HG02870 (cell line): ENCODE results near the gene HSPA12A.

Source experiments
- ATAC-seq: cut with Tn5 transposase; IDR thresholded peaks from one replicate; pipeline ENCODE4 v1.9.1; 2021; ENCODE audit warnings: mild to moderate bottlenecking, moderate library complexity; ENCODE audit not compliant: unreplicated experiment

HSPA12A gene

GRCh38 chr10:116744163-116744753, 1.9 kb upstream of the HSPA12A start:
- ATAC-seq, result no peak

DNA sequence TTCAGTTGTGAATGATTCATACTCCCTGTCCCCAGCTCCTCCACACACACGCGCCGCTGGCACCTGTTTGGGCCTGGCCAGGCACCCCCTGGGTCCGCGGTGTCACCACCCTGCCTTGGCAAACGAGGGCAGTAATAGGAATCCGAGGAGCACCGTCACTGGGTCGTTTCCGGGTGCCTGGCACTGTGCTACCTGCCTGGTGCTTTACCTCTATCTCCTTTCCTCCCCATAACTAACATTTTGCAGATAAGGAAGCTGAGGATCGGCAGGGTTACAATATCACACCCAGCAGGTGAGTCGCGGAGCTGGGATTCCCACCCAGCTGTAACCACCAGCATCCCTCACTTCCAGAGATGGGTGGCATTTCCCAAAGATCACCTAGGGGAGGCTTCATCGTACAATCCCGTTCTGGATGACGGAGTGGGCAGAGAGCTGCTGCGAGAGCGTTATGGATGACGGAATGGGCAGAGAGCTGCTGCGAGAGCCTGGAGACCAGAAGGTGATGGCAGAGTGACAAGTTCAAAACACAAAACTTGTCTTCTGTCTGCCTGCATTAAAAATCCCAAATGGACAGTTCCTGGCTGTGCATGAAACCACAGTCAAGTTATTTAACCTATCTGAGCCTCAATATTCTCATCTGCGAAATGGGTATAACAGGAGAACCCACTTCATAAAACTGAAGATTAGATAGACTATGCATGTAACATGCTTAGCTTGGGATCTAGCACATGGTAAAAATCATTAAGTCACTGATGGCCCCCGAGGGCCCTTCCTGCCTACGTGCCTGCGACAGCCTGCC, 1.1 kb upstream of the HSPA12A start:
- ATAC-seq, result no peak

DNA sequence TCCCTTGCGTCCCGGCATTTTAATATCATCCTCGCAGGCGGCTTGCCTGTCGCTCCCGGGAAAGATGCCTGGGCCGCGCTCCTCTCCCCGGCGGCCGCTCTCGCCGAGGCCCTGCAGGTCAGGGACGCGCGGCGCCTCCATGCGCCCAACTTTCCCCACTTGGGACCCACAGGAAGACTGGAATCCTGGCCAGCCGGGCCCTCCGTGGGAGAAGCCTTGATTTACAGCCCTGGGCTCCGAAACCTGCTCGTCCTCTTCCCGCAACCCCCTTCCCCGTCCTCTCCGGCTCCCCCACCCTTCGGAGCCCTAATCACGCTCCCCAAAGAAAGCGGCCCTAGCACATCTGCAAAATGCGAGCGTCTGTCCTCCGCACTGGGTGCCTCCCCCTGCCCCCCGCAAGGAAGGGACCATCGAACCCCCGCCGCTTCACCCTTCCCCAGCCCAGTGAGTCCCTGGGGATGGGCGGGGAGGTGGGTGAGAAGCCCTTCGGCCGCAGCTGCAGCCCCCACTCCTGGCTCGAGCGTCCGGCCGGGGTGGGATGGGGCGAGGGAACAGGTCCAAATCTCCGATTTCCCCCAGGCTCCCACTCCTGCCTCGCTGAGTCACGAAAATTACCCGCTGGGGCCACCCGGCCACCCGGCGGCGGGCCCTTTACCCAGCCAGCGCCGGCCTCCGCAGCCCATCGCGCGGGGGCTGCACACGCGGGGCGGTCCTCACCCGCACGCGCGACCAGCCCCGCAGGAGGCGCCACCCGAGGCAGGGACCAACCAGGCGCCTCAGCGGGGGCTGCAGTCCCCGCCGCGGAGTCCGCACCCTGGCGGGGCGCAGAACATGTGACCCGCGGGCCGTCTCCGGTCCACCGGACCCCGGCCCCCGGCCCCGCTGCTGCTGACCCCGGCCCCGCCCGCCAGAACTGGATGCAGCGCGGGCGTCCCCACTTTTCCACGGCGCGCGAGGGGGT, 695 bp downstream of the HSPA12A start:
- no peak for ATAC-seq

GRCh38 chr10:116740971-116741370, 1.4 kb downstream of the HSPA12A start:
- no peak for ATAC-seq

- ATAC-seq, result no peak
Observed at GRCh38 chr10:116738339-116738738, 4.0 kb downstream of the HSPA12A start.

DNA sequence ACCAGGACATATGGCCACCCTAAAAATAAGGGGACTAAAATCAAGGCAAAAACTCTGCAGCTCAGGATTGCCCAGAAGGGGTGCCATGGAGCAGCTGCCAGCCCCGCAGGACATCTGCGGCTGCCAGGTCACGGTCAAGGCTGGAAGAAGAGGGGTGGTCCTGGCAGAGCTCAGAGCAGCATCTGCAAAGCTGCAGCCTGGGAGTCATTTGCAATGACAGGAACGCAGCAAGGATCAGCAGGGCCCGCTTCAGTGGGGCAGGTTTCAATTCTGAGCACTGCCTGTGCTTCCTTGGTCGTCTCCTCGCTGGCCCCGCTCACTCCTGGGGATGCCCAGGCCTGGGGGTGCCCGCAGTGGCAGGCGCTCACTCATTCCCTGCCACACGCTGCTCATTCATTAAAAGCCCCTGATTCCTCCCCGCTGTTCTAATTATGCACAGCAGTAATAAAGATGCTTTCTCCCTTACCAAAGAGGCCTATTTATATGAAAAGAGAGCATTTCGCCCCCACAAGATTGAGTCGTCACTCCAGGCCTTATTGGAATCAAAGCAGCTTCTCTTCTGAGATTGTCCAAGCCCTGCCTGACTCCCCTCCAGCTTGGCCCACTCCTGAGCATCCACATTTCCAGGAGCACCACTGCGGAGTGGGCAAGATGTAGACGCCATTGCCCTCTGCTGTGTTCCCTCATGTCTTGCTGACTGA, 4.6 kb downstream of the HSPA12A start:
- no peak for ATAC-seq

- no peak for ATAC-seq
Observed at GRCh38 chr10:116733566-116733965, 8.8 kb downstream of the HSPA12A start.

GRCh38 chr10:116732573-116732972, 9.8 kb downstream of the HSPA12A start:
- ATAC-seq, result no peak

DNA sequence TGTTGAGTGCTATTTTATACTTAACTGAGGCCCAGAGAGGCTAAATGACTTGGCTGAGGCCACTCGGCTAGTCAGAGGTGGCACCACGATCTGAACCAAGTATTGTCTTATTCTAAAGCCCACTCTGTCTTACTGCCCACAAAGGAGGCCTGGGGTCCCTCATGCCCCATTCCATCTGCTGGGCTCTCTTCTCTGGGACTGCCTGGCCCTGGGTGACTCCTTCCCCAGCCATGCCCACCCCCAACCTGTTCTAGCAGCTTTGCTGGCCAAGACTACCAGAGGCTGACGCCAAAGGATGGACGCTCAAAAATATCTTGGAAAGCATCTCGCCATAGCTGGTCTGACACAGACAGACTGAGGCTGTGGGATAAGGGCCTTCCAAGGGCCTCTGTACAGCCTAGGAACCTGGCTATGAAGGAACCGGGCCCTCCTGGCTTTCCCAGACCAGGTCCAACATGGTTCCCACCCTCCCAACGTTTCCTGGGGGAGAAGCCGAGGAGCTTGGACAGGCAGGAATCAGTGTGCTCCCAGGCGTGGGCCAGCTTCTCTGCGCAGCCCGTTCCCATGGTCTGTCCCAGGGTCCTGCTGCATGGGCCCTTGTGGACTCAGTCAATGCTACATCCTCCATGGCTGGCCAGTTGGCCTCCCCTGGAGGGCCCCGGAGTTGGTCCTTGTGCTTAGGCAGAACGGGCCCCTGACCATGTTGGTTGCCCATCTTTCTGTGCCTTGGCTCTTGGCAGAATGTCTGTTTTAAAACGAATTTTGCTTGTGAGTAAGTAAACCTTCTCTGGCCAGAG, 11.7 kb downstream of the HSPA12A start:
- no peak for ATAC-seq

GRCh38 chr10:116729243-116729642, 13.1 kb downstream of the HSPA12A start:
- ATAC-seq, result no peak

- no peak for ATAC-seq
Observed at GRCh38 chr10:116728526-116729096, 13.8 kb downstream of the HSPA12A start.

DNA sequence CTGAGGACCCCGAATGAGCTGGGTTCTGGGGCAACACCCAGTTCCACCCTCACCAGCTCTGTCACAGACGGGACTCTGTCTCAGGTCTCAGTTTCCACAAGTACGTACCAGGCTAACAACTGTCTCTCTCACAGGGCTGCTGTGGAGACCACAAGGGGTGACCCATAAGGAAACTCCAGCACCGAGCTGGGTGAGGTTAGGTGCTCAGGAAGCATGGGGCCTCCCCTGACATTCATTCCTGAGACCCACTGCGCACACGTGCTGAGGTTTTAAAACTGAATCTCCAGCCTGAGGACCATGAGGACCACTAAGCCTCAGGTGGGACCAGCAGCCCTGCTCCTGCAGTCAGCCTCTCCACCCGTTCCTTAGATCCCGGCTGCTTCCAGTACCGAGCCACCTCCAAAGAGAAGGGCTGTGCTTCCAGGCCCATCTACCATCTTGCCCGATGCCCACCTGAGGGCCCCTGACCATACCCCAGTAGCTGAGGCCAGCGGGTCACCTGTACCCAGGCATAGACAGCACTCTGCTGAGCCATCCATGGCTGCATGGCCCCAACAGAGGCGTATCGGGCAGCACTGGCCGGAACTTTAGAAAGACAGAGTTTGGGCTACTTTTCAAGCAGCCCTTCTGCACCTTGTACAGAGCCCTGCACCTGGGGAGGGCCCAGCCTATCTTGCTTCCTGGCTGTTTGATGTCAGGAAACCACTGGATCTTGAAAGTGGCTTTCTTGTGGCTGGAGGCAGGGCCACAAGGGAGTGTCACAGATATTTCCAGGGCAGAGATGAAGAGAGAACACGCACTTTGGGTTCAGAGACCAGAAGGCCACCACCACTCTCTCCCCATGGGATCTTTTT, 18.7 kb downstream of the HSPA12A start:
- ATAC-seq, result peak; percentile 47

DNA sequence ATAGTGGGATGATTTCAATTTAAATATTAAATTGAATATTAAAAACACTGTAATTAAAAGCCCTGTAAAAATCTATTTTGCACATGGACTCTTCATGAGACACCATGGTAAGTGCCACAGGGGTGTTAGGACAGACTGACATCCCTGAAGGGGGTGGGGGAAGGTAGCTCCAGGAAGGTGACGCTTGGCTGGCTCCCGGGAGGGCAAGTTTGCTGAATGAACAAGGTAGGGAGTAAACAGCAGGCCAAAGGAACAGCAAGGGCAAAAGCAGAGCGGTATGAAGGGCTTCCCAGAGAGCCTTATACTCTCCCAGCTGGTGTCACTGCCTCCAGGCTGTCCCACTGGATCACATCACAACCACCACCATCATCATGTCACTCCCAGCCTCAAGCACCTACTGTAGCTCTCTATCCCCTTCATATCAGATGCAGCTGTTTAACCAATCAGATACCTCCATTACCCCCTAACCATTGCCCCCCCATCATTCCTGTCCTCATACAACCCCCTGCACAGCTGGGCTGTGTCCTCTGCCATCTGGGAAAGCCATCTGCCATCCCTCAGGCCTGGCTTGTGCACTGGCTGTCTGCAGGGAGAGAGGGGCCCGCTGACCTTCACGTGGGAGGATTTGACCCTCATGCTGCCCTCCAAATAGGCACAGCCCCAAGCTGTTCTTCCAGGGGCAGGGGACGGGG, 19.5 kb downstream of the HSPA12A start:
- no peak for ATAC-seq

- no peak for ATAC-seq
Observed at GRCh38 chr10:116721547-116722392, 20.6 kb downstream of the HSPA12A start.

DNA sequence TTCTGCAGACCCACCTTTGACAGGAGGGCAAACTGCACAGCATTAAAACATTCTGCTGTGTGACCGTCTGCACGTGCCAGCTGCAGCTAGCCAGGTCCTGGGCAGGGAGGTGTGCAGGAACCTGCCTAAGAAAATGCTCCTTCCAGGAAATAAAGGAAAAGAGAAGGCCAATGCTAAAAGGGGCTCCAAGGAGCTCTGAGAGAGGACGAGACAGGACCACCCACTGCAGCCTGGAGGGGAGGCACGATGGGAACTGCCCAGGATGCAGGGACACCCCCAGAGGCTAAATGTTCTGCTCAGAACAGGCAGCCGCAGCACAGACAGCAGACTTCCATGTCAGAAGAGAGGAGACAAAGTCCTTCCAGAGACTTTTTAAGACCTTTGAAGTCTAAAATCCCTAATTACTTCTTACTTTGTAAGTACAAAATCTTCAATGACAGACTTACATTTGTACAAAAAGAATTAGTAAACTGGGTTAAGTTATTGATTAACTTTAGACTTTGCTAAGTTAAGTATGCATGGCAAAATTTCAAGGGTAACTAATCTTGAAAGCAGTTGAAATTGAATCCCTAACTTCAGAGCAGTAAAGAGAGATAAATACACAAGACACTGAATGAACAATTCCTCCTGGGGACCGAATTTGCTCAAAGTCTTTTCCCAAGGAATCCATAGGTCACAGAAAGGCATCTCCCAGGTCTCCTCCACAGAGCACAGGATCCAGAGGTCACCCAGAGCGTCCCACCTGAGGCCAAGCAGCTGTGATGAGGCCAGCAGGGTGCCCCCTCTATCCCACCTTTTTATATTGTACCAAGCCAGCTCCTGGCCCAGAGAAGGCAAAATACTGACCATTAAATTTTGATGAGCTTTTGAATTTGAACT, 21.5 kb downstream of the HSPA12A start:
- no peak for ATAC-seq

DNA sequence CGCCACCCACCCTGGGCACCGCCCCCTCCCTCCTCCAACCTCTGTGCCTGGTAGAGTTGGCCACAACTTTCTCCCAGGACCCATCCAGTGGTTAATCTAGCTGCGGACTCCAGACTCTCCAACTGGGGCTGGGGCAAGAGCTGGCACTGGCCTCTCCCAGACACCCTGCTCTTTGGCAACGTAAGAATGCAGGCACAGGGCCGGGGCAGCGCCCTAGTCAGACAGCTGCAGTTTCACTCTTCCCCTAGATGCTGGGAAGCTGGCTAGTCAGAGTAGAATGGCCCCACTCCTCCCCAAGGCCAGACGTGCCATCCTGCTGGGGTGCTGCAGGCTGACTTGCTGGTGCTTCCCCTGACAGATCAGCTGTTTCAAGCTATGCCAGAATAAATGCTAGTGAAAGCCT, 22.1 kb downstream of the HSPA12A start:
- no peak for ATAC-seq
